Stimulated activated effector memory CD8-positive, alpha-beta T cell treated with anti-CD3 and anti-CD28 coated beads, Interleukin-12 subunit alpha, Interleukin-12 subunit beta, amount 100 ng/mL, for 72 hours (primary cell): ENCODE measurements around the gene ASB4.
"Not testable (repeated sequence)": the region's sequence is repeated elsewhere in the genome, so short reads cannot be mapped to it uniquely, and the experiment has no call there.

Experiments used
- ATAC-seq: fragments of 150-1000 bp; cut with Tn5 transposase; 2 replicates; pipeline ENCODE4 v1.10.0; 2021
- DNase-seq, 2 donors: peaks; one replicate each; pipeline ENCODE4 v3.0.0; 2021 to 2022; ENCODE audit warnings: low spot score in 2 of 2
- H3K27ac Mint-ChIP-seq: one replicate; pipeline ENCODE4 v1.8.0; 2022; ENCODE audit warnings: mild to moderate bottlenecking, mixed read lengths
- H3K36me3 Mint-ChIP-seq: one replicate; pipeline ENCODE4 v1.8.0; 2022; ENCODE audit warnings: mild to moderate bottlenecking, mixed read lengths
- H3K4me1 Mint-ChIP-seq: one replicate; pipeline ENCODE4 v1.8.0; 2022; ENCODE audit warnings: mixed read lengths
- H3K4me3 Mint-ChIP-seq: one replicate; pipeline ENCODE4 v1.8.0; 2022; ENCODE audit warnings: mild to moderate bottlenecking, mixed read lengths
- H3K9me3 Mint-ChIP-seq: one replicate; pipeline ENCODE4 v1.8.0; 2022; ENCODE audit warnings: mixed read lengths

ASB4 gene

DNA sequence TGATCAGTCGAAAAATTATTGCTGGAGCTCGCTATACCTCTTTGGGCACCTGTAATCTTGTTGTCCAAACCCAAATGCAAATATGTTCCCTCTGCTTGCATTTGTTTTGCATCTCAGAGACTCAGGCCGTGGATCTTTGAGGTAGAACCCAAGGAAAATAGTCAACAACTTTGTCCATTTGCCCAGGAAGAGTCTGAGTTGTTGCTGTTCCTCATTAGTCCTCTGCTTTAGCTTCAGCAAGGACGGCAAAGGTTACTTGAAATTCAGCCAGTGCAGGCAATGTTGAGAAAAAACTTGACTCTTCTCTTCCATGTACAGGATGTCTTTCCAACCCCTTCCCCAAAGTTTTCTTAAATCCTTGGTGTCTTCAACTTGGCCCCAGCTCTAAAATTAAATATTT is 64.8 kb downstream of the ASB4 start:
- Mint-ChIP-seq H3K9me3 (no peaks in the 10 kb centered on the region), H3K4me3 (no peak overlapping the region), H3K4me1 (peaks cover 2% of the 10 kb centered on the region), H3K36me3 (no peaks in the 10 kb centered on the region), H3K27ac (no peak overlapping the region)
- ATAC-seq (no peak), DNase-seq (no peak)

DNA sequence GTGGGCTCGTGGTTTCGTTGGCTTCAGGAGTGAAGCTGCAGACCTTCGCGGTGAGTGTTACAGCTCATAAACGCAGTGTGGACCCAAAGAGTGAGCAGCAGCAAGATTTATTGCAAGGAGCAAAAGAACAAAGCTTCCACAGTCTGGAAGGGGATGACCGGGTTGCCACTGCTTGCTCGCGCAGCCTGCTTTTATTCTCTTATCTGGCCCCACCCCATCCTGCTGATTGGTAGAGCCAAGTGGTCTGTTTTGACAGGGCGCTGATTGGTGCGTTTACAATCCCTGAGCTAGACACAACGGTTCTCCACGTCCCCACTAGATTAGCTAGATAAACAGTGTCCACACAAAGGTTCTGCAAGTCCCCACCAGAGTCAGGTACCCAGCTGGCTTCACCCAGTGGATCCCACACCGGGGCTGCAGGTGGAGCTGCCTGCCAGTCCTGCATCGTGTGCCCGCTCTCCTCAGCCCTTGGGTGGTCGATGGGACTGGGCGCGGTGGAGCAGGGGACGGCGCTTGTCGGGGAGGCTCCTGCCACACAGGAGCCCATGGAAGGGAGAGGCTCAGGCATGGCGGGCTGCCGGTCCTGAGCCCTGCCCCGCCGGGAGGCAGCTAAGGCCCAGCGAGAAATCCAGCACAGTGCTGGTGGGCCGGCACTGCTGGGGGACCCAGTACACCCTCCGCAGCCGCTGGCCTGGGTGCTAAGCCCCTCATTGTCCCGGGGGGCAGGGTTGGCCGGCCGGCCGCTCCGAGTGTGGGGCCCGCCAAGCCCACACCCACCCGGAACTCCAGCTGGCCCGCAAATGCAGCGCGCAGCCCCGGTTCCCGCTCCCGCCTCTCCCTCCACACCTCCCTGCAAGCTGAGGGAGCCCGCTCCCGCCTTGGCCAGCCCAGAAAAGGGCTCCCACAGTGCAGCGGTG is 66.5 kb downstream of the ASB4 start:
- H3K36me3 Mint-ChIP-seq, ATAC-seq, DNase-seq, H3K27ac Mint-ChIP-seq, H3K4me1 Mint-ChIP-seq, H3K9me3 Mint-ChIP-seq, H3K4me3 Mint-ChIP-seq: not testable (repeated sequence)

DNA sequence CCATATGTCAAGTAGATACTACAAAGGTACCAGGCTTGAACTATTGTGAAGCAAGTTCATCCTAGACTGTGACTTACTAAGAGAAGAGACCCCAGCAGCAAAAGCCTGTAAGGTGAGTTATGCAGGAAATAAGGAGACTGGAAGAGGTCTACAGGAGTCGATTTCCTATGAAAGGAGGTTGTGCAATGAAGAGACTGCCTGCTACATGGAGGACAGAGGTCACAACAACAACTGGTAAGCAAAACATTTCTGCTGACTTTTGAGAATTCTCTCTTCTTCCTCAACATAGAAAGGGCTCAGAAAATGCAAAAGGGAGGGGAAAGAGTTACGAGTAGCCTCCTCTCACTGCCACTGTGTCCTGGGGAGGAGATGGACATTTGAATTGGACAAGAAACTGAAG is 68.2 kb downstream of the ASB4 start:
- DNase-seq (no peak), ATAC-seq (no peak)
- no peak overlapping the region for H3K27ac Mint-ChIP-seq
- no peaks in the 10 kb centered on the region for H3K4me1 Mint-ChIP-seq
- no peak overlapping the region for H3K4me3 Mint-ChIP-seq
- H3K9me3 Mint-ChIP-seq, result no peaks in the 10 kb centered on the region
- no peaks in the 10 kb centered on the region for H3K36me3 Mint-ChIP-seq

DNA sequence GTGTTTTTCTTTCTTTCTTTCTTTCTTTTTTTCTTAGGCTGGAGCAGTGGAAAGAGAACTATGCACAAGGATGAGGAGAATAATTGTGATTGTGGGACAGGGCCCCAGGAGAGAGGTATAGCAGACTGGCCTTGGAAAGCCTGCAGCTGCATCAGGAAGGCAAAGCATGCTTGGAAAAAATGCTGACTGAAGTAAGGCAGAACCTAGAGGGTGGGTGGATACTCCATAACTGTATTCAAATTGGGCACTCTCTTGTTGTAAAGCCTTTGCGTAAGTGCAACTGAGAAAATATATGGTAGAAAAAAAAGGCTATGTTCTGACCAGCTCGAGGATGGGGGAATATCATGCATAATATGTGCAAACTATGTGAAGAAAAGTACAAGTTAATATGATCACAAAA is 71.0 kb downstream of the ASB4 start:
- ATAC-seq, result no peak
- Mint-ChIP-seq H3K9me3 (no peaks in the 10 kb centered on the region), H3K36me3 (no peaks in the 10 kb centered on the region), H3K4me1 (no peaks in the 10 kb centered on the region), H3K27ac (no peak overlapping the region), H3K4me3 (no peak overlapping the region)
- no peak for DNase-seq

DNA sequence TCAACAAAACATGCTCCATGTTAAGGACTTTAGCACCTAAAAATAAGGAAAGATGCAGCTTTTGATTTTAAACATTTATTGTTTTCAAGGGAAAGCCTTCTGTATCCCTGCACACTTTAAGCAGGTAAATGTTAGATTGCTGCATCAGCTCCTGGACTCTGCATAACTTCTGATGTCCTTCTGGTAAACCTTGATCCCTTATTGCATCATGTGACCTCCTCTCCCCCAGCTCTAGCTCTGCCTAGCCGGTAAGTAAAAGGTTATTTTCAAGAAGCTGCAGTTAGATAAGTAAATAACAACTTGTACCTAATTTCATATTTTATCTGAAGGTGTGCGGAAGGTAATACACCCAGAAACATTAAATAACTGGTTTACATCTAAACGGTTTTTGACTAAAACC is 73.1 kb downstream of the ASB4 start:
- H3K36me3 Mint-ChIP-seq, result no peaks in the 10 kb centered on the region
- H3K4me1 Mint-ChIP-seq, result no peaks in the 10 kb centered on the region
- no peaks in the 10 kb centered on the region for H3K9me3 Mint-ChIP-seq
- H3K4me3 Mint-ChIP-seq, result no peak overlapping the region
- DNase-seq, result no peak
- no peak overlapping the region for H3K27ac Mint-ChIP-seq
- ATAC-seq, result no peak

DNA sequence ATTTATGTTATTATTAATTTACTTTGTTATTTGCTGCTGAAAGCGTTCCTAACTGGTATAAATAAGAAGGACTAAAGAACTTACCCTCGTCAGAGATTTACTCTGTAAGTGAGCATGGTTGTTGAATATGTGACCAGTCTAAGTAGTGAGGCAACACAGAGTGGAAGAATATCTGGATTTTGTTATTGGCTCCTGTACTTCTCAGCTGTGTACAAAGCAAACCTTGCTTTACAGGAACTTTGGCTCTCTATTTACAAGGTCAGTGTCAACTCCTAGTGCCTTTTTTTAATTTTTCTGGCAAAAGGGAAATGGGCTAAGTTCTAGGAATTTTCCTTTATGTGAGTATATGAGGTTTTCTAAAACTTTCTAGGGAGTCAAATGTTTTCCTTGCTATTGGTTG is 74.9 kb downstream of the ASB4 start:
- no peak for DNase-seq
- Mint-ChIP-seq H3K4me1 (no peaks in the 10 kb centered on the region), H3K9me3 (no peaks in the 10 kb centered on the region), H3K4me3 (no peak overlapping the region), H3K27ac (no peak overlapping the region), H3K36me3 (no peaks in the 10 kb centered on the region)
- no peak for ATAC-seq

DNA sequence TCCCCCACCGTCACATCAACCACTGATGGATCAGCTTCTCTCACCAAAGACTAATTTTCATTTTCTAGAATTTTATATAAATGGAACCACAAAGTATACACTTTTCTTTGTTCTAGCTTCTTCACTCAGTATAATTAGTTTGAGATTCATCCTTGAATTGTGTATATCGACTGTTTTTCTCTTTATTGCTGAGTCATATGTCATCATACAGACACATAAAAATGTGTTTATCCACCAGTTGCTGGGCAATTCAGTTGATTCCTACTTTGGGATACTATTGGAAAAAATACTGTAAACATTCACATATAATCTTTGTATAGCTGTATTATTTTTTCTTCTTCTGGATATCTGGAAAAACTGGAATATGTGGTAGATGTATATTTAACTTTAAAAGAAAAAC is 84.0 kb downstream of the ASB4 start:
- Mint-ChIP-seq H3K27ac (no peak overlapping the region), H3K9me3 (peaks cover 2% of the 10 kb centered on the region), H3K36me3 (no peaks in the 10 kb centered on the region), H3K4me3 (no peak overlapping the region), H3K4me1 (no peaks in the 10 kb centered on the region)
- DNase-seq (no peak), ATAC-seq (no peak)

DNA sequence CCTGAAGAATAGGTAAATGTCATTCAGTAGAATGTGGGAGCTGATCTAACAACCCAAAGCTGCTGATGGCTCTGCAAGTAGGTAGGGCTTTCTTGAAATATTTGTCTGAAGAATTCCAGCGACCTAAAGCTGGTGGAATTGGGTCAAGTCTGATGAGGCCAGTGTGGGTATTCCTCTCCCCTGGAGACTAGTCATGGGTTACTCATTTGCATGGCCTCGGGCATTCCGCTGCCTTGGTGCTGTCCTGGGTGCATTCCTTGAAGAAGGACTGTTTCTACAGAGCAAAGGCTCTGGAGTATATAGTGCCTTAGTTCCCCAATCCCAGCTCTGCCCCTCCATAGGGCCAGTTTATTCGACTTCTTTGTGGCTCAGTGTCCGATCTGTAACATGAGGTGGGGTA is 91.4 kb downstream of the ASB4 start:
- ATAC-seq, result no peak
- Mint-ChIP-seq H3K27ac (no peak overlapping the region), H3K4me1 (no peaks in the 10 kb centered on the region), H3K9me3 (peaks cover 4% of the 10 kb centered on the region), H3K36me3 (no peaks in the 10 kb centered on the region), H3K4me3 (no peak overlapping the region)
- DNase-seq, result no peak

DNA sequence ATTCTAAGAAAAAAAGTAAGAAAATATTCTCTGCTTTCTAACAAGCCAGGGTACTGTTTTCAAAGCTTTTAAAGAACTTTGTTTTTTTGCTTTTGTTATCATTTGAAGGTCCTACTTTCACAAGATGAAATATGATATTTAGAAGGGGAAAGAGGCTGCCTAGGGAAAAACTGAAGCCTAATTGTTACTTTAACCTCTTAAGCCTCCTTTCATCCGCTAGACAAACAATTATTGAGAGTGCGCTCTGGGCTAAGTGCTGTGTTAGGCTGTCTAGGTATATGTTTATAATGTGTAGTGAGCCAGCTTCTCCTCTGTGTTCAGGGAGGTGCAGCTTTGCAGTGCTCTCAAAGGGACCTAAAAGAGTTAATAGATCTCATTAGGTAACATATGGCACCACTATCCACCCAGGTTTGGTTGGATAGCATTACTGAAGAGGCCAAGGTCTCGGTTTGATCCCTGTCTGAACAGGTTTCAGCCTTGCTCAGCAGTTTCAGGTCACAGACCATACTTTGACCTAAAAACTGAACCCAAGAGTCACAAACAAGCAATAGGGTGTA is 92.6 kb downstream of the ASB4 start:
- ATAC-seq, result no peak
- H3K9me3 Mint-ChIP-seq, result peaks cover 4% of the 10 kb centered on the region
- H3K4me1 Mint-ChIP-seq, result no peaks in the 10 kb centered on the region
- no peak overlapping the region for H3K4me3 Mint-ChIP-seq
- no peaks in the 10 kb centered on the region for H3K36me3 Mint-ChIP-seq
- H3K27ac Mint-ChIP-seq, result no peak overlapping the region
- DNase-seq, result no peak

DNA sequence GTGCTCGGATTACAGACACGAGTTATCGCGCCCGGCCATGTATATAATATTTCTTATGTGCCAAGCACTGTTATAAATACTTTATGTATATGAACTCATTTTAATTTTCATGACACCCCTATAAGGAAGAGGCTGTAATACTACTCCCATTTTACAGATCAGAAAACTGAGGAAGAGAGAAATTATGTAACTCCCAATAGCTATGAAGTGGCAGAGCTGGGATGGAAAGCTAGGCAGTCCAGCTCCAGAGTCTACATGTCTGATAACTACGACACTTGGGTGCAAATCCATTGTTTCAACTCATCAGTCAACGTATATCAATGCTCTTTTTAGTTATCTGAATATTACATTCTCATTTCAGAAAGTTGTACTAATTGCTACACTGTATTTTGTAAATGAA is 93.6 kb downstream of the ASB4 start:
- Mint-ChIP-seq H3K4me1 (no peaks in the 10 kb centered on the region), H3K9me3 (peaks cover 4% of the 10 kb centered on the region), H3K4me3 (no peak overlapping the region), H3K27ac (no peak overlapping the region), H3K36me3 (no peaks in the 10 kb centered on the region)
- no peak for DNase-seq
- no peak for ATAC-seq

DNA sequence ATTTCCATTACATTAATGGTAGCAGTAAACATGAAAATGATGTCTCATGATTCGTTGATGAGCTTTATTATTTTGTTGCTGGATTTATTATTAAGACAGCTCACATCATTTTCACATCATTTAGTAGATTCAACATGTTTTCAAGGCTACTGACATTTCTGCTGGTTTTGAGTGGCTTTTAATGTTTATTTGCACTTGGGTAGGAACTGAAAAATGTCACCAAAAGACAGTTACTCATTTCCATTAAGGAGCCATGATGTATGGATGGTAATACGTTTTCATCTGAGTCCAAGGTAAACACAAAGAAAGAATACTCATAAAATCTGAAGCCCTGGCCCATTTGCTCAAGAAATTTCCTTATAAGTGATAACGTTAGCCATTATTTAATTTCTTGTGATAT is 95.7 kb downstream of the ASB4 start:
- Mint-ChIP-seq H3K36me3 (no peaks in the 10 kb centered on the region), H3K4me3 (no peak overlapping the region), H3K27ac (no peak overlapping the region), H3K9me3 (no peaks in the 10 kb centered on the region), H3K4me1 (no peaks in the 10 kb centered on the region)
- ATAC-seq, result no peak
- DNase-seq, result no peak

DNA sequence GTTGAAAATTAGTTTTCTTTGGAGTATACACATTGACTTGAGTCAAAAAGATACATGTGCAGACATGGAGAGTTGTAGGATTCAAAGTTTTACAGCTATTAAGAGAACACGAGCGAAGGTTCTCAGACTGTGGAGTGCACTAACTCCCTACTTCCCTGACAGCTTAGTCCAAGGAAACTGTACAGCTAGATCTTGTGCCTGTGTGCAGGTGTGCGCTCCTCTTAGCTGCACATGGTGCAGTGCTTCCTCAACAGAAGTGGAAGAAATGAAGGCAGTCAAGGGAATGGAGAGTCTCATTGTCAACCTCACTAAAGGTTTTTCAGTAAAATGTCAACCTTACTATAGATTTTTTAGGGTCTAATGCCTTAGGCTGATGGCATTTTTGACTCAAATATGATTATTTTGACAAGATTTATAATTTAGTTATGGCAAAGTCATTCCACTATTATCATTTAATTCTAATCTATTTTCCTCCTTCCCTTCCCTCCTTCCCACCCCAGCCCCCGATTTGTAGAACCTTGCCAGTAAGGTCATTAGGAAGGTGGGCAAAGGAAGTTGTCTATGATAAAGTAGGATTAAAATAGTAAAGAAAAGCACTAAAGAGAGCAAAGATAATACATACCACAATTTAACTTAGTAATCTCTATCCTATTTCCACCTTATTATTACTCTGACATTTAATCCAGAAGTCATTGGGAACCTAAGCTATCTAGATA is 97.0 kb downstream of the ASB4 start:
- H3K27ac Mint-ChIP-seq, result no peak overlapping the region
- H3K36me3 Mint-ChIP-seq, result no peaks in the 10 kb centered on the region
- no peak for DNase-seq
- no peak for ATAC-seq
- no peaks in the 10 kb centered on the region for H3K4me1 Mint-ChIP-seq
- H3K9me3 Mint-ChIP-seq, result no peaks in the 10 kb centered on the region
- no peak overlapping the region for H3K4me3 Mint-ChIP-seq

DNA sequence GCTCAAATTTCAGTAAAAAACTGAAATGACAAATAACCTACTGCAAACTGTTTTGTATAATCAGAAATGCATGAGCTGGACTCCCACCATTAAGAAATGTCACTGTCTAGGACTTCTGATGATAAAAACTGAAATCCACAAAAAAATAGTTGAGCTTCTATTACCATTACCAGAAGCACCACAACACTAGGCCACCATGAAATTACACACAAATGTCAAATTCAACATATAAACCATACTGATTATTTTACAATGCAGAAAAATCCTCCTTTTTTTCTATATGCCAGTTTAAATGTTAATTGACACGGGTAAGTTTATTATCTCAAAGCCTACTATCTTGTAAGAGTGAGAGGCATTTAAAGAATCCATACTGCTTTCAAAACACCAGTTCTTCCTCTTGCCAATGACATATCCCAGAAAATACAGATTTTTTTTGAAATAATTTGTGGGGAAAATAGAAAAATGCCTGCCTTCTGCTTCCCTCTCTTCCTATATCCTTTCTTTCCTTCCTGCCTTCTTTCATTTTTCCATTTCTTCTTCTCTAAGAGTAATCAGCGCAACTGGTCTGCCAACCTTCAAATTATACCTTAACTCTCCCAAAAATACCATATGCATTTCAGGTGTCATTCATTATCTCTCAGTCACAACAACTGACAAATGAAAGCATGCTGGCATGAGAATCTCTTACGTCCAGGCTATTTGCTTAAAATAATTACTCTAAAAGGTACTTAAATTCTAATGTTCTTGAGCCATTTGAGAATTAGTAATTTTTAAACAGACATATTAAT is 98.3 kb downstream of the ASB4 start:
- H3K27ac Mint-ChIP-seq, result no peak overlapping the region
- H3K36me3 Mint-ChIP-seq, result no peaks in the 10 kb centered on the region
- DNase-seq (no peak), ATAC-seq (no peak)
- no peak overlapping the region for H3K4me3 Mint-ChIP-seq
- no peaks in the 10 kb centered on the region for H3K9me3 Mint-ChIP-seq
- no peaks in the 10 kb centered on the region for H3K4me1 Mint-ChIP-seq

DNA sequence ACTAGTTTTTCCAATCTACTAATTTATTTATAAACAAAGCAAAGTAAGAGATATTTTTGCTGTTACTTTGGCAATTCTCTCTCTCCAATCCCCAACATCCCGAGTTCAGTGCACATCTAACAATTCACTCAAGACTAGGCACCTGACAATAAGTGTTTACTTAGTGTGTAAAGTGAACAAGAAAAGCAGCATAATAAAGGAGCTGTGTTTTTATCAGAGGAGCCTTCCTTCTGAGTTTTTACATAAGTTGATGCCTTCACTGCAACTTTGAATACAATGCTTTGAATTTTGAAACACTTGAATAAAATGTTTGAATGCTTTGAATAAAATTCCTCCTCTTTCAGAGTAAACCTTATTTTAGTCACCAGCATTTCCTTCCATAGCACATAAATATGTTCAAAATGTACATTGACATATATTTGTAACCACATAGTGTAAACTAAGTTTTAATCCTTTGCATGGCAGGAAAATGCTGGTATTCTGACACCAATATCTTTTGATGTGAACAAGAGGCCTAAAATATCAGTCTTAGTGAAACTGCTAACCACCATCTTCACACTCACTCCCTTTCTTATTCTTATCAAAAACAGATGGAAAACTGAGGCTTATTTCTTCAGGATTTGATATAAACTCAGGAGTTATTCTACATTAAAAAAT is 99.2 kb downstream of the ASB4 start:
- H3K27ac Mint-ChIP-seq, result no peak overlapping the region
- no peaks in the 10 kb centered on the region for H3K9me3 Mint-ChIP-seq
- no peaks in the 10 kb centered on the region for H3K36me3 Mint-ChIP-seq
- H3K4me1 Mint-ChIP-seq, result no peaks in the 10 kb centered on the region
- H3K4me3 Mint-ChIP-seq, result no peak overlapping the region
- no peak for ATAC-seq
- no peak for DNase-seq

DNA sequence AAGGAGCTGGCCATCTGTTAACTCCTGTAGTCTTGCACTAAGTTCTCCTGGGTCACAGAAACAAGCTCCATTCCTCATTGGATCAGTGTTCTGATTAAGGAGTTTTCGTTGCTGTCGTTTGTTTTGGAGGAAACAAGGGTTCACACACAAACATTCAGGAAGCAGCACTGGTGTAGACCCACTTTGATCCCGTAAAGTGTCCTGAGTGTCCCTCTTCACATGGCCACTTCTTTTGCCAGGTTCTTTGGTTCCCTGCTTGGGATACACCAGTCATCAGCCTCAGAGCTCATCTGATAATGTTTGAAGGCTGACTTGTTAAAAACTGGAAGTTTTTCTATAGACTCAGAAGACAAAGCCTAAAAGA is 99.7 kb downstream of the ASB4 start:
- Mint-ChIP-seq H3K27ac (no peak overlapping the region), H3K9me3 (no peaks in the 10 kb centered on the region), H3K36me3 (no peaks in the 10 kb centered on the region), H3K4me3 (no peak overlapping the region), H3K4me1 (no peaks in the 10 kb centered on the region)
- no peak for ATAC-seq
- DNase-seq, result no peak
